Measurements from ENCODE around the gene CTTNBP2. TPM values are rescaled to one million over a fixed set of nuclear protein-coding genes. Genes with fewer than 3 reads are reported as not detected.

Gene CTTNBP2
- total RNA-seq, 1 donor from 2014 or later: 2.9 TPM

GRCh38 chr7:117802660-117803059 is 70.6 kb downstream of the CTTNBP2 start:
- no peaks in the 10 kb centered on the region for H3K36me3 Mint-ChIP-seq (ENCODE audit: low read depth)
- no peak overlapping the region for H3K27ac Mint-ChIP-seq (ENCODE audit: unreplicated experiment)
- peaks cover 4% of the 10 kb centered on the region for H3K4me1 Mint-ChIP-seq (ENCODE audit: low read depth)
- no peaks in the 10 kb centered on the region for H3K9me3 Mint-ChIP-seq (ENCODE audit: low read depth)
- no peak for DNase-seq (ENCODE audit: low spot score)
- TF ChIP-seq CTCF (IDR thresholded peaks at IDR 0.05): no peak
- no peak overlapping the region for H3K4me3 Mint-ChIP-seq (ENCODE audit: unreplicated experiment)
- no peaks in the 10 kb centered on the region for H3K27me3 Mint-ChIP-seq (ENCODE audit: low read depth)

- Mint-ChIP-seq H3K4me1 (ENCODE audit: low read depth) (peaks cover 4% of the 10 kb centered on the region), H3K27me3 (ENCODE audit: low read depth) (no peaks in the 10 kb centered on the region), H3K27ac (ENCODE audit: unreplicated experiment) (no peak overlapping the region), H3K36me3 (ENCODE audit: low read depth) (no peaks in the 10 kb centered on the region), H3K9me3 (ENCODE audit: low read depth) (no peaks in the 10 kb centered on the region), H3K4me3 (ENCODE audit: unreplicated experiment) (no peak overlapping the region)
- TF ChIP-seq CTCF (IDR thresholded peaks at IDR 0.05): no peak
- DNase-seq (ENCODE audit: low spot score): no peak
These were observed 72.4 kb downstream of the CTTNBP2 start for GRCh38 chr7:117800841-117801240.

GRCh38 chr7:117800406-117800805 is 72.8 kb downstream of the CTTNBP2 start:
- Mint-ChIP-seq H3K36me3 (ENCODE audit: low read depth) (no peaks in the 10 kb centered on the region), H3K27me3 (ENCODE audit: low read depth) (no peaks in the 10 kb centered on the region), H3K4me3 (ENCODE audit: unreplicated experiment) (no peak overlapping the region), H3K27ac (ENCODE audit: unreplicated experiment) (no peak overlapping the region), H3K9me3 (ENCODE audit: low read depth) (no peaks in the 10 kb centered on the region), H3K4me1 (ENCODE audit: low read depth) (peaks cover 4% of the 10 kb centered on the region)
- no peak for DNase-seq (ENCODE audit: low spot score)
- TF ChIP-seq CTCF (IDR thresholded peaks at IDR 0.05): no peak

- no peak for TF ChIP-seq CTCF (IDR thresholded peaks at IDR 0.05)
- Mint-ChIP-seq H3K27ac (ENCODE audit: unreplicated experiment) (no peak overlapping the region), H3K4me1 (ENCODE audit: low read depth) (no peaks in the 10 kb centered on the region), H3K9me3 (ENCODE audit: low read depth) (no peaks in the 10 kb centered on the region), H3K36me3 (ENCODE audit: low read depth) (no peaks in the 10 kb centered on the region), H3K27me3 (ENCODE audit: low read depth) (no peaks in the 10 kb centered on the region), H3K4me3 (ENCODE audit: unreplicated experiment) (no peak overlapping the region)
- no peak for DNase-seq (ENCODE audit: low spot score)
These were observed 76.4 kb downstream of the CTTNBP2 start for GRCh38 chr7:117796889-117797288.

GRCh38 chr7:117793976-117794375 is 79.3 kb downstream of the CTTNBP2 start:
- H3K27ac Mint-ChIP-seq (ENCODE audit: unreplicated experiment): no peak overlapping the region
- no peaks in the 10 kb centered on the region for H3K27me3 Mint-ChIP-seq (ENCODE audit: low read depth)
- no peak for TF ChIP-seq CTCF (IDR thresholded peaks at IDR 0.05)
- no peak for DNase-seq (ENCODE audit: low spot score)
- H3K9me3 Mint-ChIP-seq (ENCODE audit: low read depth): no peaks in the 10 kb centered on the region
- peaks cover 3% of the 10 kb centered on the region for H3K36me3 Mint-ChIP-seq (ENCODE audit: low read depth)
- H3K4me1 Mint-ChIP-seq (ENCODE audit: low read depth): no peaks in the 10 kb centered on the region
- H3K4me3 Mint-ChIP-seq (ENCODE audit: unreplicated experiment): no peak overlapping the region
